Uterus (tissue), 2 donors: ENCODE measurements around the gene B4GAT1.

Source experiments
- POLR2A ChIP-seq, 2 donors: fragments of 450-650 bp; IDR thresholded peaks; one replicate each; pipeline ENCODE4 v1.6.1; 2016; ENCODE audit warnings: antibody characterized with exemption in 2 of 2, mild to moderate bottlenecking in 1 of 2, moderate library complexity in 1 of 2
- TF ChIP-seq, protein P1 (sequence below), 4 experiments: fragments of 200-600 bp in 2 of 4; fragments of 450-650 bp in 2 of 4; sonication (generic) in 2 of 4; IDR thresholded peaks; one replicate each; pipeline ENCODE4 v1.5.1; 2016 to 2019; ENCODE audit warnings: antibody characterized with exemption in 4 of 4, mild to moderate bottlenecking in 2 of 4, moderate library complexity in 1 of 4

DNA sequence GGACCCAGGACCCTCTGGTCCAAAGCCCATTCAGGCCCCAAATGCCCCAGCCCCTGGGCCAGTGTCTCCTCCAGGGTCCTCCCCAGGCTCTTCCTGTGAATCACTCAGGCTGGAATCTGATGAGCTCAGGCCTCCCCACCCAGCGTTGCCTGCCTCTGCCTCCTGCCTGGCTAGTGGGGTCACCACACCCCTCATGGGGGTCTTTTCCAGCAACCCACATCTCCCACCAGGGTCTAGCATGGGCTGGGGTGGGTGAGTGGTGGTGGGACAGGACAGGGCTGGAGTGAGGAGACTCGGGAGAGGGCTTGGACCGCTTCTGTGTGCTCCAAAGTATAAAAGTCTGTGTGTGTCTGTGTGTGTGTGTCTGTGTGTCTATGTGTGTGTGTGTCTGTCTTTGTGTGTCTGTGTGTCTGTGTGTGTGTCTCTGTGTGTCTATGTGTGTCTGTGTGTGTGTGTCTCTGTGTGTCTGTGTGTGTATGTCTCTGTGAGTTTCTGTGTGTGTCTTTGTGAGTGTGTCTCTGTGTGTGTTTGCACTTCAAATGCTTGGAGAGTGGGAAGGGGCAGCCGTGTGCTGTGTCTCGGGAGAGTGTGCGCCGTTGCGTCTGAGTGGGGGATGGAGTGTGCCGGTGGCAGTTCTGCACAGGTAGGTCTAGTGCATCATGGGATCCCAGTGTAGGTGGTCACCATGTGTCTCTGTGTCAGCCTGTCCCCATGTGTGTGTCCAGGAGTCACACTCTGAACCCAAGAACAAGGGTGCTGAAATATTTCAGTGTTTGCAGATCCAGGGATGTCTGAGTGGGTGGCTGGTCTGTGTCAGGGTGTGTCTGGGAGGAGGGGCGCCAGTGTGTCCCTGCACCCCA is 20.0 kb downstream of the B4GAT1 start:
- TF ChIP-seq, protein P1, sequence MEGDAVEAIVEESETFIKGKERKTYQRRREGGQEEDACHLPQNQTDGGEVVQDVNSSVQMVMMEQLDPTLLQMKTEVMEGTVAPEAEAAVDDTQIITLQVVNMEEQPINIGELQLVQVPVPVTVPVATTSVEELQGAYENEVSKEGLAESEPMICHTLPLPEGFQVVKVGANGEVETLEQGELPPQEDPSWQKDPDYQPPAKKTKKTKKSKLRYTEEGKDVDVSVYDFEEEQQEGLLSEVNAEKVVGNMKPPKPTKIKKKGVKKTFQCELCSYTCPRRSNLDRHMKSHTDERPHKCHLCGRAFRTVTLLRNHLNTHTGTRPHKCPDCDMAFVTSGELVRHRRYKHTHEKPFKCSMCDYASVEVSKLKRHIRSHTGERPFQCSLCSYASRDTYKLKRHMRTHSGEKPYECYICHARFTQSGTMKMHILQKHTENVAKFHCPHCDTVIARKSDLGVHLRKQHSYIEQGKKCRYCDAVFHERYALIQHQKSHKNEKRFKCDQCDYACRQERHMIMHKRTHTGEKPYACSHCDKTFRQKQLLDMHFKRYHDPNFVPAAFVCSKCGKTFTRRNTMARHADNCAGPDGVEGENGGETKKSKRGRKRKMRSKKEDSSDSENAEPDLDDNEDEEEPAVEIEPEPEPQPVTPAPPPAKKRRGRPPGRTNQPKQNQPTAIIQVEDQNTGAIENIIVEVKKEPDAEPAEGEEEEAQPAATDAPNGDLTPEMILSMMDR (IDR thresholded peaks at IDR 0.05): no peak
- no peak for TF ChIP-seq POLR2A (IDR thresholded peaks at IDR 0.05)
